HG02571 (cell line): ENCODE results near the gene ZGRF1.
"Not testable (repeated sequence)": the region's sequence is repeated elsewhere in the genome, so short reads cannot be mapped to it uniquely, and the experiment has no call there.

Experiments used
- ATAC-seq: cut with Tn5 transposase; IDR thresholded peaks from one replicate; pipeline ENCODE4 v1.9.1; 2021; ENCODE audit warnings: mild to moderate bottlenecking, moderate library complexity; ENCODE audit not compliant: unreplicated experiment

ZGRF1 gene

DNA sequence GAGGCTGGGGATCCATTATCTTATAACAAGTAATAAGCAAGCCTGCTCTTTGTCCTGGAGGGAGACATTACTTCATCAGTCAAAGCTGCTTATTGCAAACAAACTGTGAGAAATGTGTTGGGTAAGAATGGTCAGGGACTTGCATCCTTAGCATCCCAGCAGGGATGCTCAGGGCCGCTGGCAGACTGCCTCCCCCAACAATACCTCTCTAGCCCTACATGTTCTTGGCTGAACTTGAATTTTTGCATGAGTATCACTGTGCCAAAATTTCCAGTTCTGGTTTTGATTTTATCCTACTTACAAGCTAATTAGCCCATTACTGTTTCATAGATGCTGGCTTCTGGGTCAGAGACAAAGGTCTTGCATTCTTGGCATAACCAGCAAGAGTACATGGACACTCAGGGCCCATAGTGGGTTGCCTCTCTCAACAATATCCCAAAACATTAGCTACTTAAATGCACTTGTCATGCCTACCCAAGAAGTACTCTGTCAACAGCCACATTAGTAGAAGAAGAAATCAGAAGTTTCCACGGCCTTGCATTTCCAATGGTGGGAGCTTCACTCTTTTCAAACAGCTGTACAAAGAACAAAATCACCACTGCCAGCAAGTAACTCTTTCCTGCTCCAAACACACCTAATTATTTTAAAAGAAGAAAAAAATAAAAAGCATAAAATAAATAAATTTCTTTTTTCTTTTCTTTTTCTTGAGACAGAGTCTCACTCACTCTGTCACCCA lies 78.9 kb downstream of the ZGRF1 start:
- ATAC-seq = no peak

DNA sequence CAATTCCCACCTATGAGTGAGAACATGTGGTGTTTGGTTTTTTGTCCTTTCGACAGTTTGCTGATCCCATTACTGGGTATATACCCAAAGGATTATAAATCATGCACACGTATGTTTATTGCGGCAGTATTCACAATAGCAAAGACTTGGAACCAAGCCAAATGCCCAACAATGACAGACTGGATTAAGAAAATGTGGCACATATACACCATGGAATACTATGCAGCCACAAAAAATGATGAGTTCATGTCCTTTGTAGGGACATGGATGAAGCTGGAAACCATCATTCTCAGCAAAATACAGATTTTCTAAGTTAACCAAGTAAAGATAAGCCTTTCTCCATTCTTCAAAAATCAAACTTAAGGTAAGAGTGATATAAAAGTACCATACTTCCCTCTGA lies 82.4 kb downstream of the ZGRF1 start:
- ATAC-seq = not testable (repeated sequence)

- no peak for ATAC-seq
These were observed 84.0 kb downstream of the ZGRF1 start for GRCh38 chr4:112552668-112553067.

GRCh38 chr4:112550728-112551127 lies 86.0 kb downstream of the ZGRF1 start:
- no peak for ATAC-seq

GRCh38 chr4:112546476-112546875 lies 90.2 kb downstream of the ZGRF1 start:
- ATAC-seq = no peak

DNA sequence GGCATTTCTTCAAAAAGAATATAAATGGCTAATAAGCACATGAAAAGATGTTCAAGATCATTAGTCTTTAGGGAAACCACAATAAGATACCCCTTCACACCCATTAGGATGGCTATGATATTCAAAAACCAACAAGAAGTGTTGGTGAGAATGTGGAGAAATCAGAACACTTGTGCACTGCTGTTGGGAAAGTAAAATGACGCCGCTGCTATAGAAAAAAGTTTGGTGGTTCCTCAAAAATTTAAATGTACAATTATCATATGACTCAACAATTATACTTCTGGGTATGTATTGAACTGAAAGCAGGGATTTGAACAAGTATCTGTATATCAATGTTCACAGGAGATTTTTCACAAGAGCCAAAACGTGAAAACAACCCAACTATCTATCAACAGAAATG lies 91.4 kb downstream of the ZGRF1 start:
- no peak for ATAC-seq

DNA sequence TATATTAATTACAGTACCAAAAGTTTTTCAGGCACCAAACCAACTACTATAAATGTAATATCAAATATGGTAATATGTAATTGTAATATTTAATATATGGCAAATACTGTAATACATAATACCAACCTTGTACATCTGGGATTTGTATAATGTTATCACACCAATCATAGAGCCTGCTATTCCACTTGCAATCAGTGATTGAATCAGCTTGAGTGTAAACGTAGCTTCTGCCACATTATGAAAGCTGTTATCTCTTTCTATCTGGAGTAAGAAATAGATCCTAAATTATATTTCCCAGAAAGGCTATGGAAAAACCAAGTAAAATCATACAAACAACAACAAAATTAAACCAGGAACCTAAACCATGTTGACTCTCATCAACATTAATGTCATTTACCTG lies 96.0 kb downstream of the ZGRF1 start:
- no peak for ATAC-seq

DNA sequence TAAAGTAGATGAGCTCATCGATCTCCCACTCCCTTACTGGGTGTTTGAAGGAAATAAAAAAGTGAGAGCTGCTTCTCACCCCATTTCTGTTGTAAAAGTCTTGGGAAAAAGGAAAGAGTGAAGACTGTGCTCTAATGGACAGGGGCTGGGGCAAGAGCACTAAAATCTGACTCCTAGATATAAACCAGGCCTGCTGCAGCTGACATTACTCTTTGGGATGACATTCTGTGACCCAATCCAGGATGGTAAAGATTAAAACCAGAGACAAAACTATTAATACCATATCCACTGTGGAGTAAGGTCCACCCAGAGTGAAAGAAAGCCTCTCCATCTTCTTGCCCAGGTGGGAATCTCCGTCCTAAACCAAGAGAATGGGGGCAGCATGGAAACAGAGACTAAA lies 100.6 kb downstream of the ZGRF1 start:
- ATAC-seq = no peak

DNA sequence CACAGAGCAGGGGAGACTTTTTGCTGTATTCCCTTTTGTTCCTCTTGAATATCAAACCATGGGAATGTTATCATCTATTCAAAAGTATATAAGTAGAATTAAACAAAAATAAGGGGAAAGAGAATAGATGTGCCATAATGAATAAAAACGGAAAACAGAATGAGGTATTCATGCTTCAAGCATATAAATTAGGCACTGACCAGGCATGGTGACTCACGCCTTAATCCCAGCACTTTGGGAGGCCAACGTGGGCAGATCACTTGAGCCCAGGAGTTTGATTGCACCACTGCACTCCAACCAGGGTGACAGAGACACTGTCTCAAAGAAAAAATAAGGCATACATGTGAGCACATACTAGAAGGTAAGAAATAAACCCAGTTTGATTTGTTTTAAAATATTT lies 104.4 kb downstream of the ZGRF1 start:
- no peak for ATAC-seq

DNA sequence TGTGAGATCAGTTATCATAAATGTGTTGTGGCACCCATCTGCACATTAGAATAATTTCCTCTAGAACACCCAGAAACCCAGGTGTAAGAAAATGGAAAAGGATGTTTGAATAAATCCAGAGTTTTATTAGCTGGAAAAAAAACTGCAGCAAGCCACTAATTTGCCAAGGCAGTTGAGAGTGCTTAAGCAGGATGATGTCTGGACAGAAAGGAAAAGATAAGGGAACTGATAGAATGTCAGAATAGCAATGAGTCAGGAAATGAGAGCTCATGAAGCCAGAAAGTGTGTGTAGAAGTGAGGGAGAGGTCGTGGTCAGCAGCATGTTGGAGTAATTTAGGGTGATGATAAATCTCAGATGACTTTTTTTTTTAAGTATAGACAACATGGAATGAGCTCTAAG lies 105.6 kb downstream of the ZGRF1 start:
- no peak for ATAC-seq

DNA sequence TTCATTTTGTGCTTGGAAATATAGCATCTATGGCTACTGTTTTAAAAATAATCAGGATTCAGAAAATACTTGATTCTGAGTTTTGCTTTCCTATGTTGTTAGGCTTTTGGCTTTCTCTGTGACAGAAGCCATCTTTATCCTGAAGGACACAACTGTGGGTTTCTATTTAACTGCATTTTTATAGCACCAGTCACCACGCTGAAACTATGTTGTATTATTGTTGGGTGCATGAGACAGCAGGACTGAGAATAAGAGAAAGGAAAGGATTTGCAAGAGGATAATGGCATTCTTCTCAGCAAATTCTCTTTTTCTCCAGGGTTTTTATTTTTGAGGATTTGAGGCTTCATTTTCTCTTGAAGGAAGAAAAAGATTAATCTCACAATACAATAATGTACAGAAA lies 110.6 kb downstream of the ZGRF1 start:
- ATAC-seq = no peak

DNA sequence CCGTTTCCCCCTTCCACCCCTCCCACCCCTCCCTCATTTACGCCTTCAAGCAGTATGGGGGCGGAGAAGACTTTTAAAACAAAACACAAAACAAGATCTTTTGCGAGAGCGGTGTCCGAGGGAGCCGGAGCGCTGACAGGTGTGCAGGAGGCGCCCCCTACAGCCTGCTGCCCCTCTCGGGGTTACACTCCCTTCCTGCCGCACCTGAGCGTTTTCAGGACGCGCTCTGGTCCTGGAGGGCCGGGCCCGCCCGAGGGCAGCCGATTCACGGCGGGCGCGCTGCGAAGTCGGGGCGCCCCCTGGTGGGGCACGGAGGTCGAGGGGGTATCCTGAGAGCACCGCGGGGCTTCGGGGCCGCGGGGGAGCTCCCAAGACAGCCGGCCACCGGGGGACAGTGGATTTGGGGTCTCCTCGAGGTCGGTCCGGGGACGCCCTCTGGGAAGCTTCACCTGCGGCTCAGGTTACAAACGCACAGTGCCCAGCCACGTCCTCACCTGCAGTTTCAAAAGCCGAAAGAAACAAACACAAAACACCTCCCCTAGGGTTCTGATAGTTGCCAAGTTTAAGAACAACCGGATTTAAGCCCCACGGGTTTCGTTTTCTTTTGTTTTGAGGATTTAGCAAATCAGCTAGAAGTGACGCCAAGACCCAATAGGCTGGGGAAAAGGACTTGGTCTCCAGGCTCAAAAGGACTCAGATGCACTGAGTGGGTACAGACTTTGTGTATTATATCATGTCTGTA lies 112.8 kb downstream of the ZGRF1 start:
- peak; percentile 86 for ATAC-seq

DNA sequence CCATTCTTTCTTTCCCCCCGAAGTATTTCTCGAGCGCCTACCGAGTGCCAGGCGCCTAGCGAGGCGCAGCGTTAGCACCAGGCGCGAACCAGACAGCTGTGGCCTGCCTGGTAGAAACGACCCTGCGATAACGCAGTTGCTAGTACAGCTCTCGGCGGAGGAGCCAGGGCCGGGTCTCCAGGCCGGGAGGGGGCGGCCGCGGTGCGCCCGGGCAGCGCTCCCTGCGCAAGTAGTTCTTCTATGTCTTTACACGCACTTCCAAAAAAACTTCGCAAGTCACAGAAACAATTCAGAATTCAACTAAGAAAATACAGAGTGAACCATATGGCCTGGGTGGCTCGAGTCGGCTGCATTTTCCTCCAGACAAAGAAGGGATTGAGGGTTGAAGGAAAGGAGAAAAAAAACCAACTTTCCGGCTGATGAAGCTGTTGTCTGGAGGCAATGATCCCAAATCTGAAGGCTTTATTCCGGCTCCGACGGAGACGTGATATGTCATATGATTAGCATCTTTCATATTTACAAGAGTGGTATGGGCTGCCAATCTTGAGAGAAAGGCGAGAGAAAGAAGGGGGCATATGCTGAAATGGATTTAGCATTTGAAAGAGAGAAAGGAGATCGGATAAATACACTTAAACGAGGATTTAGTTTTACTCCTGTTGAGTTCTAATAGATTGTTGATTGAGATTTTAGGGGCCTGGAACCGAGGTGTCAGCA lies 113.5 kb downstream of the ZGRF1 start:
- peak; percentile 40 for ATAC-seq

- not testable (repeated sequence) for ATAC-seq
These were observed 114.3 kb downstream of the ZGRF1 start for GRCh38 chr4:112522431-112522830.

GRCh38 chr4:112521123-112522023 lies 115.3 kb downstream of the ZGRF1 start:
- no peak for ATAC-seq

DNA sequence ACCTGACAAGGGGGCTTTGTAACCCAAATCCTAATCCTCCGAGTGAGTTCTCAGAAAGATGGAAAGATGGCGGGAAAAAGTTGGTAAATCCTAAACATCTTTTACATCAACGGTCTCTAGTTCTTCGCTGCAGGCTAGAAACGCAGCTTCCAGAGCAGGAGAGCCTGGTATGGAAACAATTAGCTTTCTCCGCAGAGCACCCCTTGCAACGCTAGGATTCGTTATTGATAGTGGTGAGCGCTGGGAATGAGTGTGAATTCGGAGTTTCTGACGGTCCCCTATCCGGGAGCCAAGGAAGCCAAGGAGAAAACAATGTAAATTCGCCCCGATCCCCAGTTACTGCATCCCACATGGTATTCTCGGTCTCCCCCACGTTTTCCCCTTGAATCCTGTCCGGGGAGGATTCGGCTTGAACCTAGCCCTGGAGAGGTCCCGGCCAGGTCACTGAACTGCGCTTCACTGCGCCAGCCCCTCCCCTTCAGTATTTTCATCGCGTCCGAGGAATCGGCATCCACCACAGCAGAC lies 116.0 kb downstream of the ZGRF1 start:
- ATAC-seq = no peak

- ATAC-seq = no peak
These were observed 116.8 kb downstream of the ZGRF1 start for GRCh38 chr4:112519689-112520597.

DNA sequence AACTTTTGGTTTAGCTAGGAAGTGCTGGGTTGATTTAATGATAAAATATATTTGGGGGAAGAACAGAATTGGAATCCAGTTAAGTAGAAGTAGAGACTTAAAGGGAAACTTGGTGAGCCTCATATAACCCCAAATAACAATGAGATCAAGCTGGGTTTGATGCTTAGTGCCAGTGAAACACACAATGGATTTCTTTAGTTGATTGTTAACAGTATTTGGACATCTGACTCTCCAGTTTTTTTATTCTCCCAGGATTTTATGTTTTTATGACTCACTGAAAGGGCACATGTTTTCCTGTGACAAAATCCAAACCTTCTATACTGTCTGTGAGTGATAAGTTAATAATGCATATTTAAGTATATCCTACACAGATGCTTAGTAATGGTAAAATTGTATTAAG lies 118.0 kb downstream of the ZGRF1 start:
- no peak for ATAC-seq

DNA sequence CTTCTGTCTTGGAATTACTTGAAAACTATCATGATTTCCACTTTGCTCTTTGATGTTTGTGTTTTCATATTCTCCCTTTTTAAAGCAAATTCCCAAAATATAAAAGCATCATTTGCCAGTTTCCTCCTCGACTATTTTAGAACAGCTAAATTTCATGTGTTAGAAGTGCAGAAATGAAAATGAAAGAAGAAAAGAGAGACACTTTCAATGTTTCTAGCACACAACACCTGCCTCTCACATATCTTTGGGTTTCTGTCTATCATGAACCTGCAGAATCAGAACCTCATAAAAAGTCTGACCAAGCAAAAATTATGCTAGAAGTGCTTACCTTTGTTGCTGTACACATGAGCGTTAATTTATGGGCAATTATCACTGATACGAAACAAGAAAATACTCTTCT lies 118.8 kb downstream of the ZGRF1 start:
- no peak for ATAC-seq
